Pancreas (tissue), 10 donors: ENCODE measurements around the gene TMEM80. TPM values are rescaled to one million over a fixed set of nuclear protein-coding genes. Genes with fewer than 3 reads are reported as not detected.
A peak's percentile ranks its signal among the peaks of the same experiment; 100 is the strongest.

Source experiments
- ATAC-seq, 4 donors: fragments of 200-7000 bp; cut with Tn5 transposase; one replicate each; pipeline versions ENCODE4 v1.8.0 to v1.9.1; 2020; ENCODE audit warnings: mild to moderate bottlenecking in 4 of 4, moderate library complexity in 4 of 4
- DNase-seq, 6 donors: peaks; one replicate each; pipeline ENCODE4 v3.0.0-alpha.2; 2020
- FAIRE-seq: peaks from 2 replicates; lab custom pipeline; 2012; peaks lifted over from hg19 to GRCh38; lab: Jason Lieb, UNC
- H3K27ac ChIP-seq, 4 donors: fragments of 200-600 bp; sonication (generic); 1 replicate in 3 of 4; 2 replicates in 1 of 4; pipeline versions ENCODE4 v1.5.0 to v1.8.0; 2020
- H3K27me3 ChIP-seq, 4 donors: fragments of 200-600 bp; one replicate each; pipeline ENCODE4 v1.8.0; 2021
- H3K36me3 ChIP-seq, 3 donors: fragments of 200-600 bp; sonication (generic) in 1 of 3; one replicate each; pipeline versions ENCODE4 v1.5.0 to v1.8.0; 2020 to 2021
- H3K4me1 ChIP-seq, 3 donors: fragments of 200-600 bp; one replicate each; pipeline ENCODE4 v1.8.0; 2021
- H3K4me3 ChIP-seq, 4 donors: fragments of 200-600 bp; sonication (generic) in 2 of 4; one replicate each; pipeline versions ENCODE4 v1.5.0 to v1.8.0; 2020 to 2021
- H3K9me3 ChIP-seq, 4 donors: fragments of 200-600 bp; one replicate each; pipeline ENCODE4 v1.8.0; 2021
- CTCF ChIP-seq, 4 donors: fragments of 200-600 bp; sonication (generic) in 3 of 4; IDR thresholded peaks; one replicate each; pipeline versions ENCODE4 v1.5.0 to v1.8.0; 2021; ENCODE audit warnings: antibody characterized with exemption in 4 of 4
- WGBS, 2 donors: extraction: QIAGEN DNeasy Blood & Tissue Kit; methylation state at CpG; one replicate each; pipeline ENCODE4 v1.1.7; 2013; 5-methylcytosine and 5-hydroxymethylcytosine counted together
- intact Hi-C, 3 donors: fragments of 100-400 bp; cut with DNase I; formaldehyde crosslinking; loops; one replicate each; pipeline versions ENCODE4 v1.11.1 to v1.14.2; 2022
- polyA plus RNA-seq, 2 donors: library from polyadenylated mRNA; stranded (reverse); fragments of 200-250 nt; gene quantifications; one replicate each; pipeline ENCODE4 v1.2.3, GENCODE V29; 2013
- total RNA-seq, 6 donors: library from RNA; stranded (reverse); fragmentation: NEBNext Ultra II Directional in 4 of 6; extraction: Animal tissue kit (Norgen Biotek cat#: 25700) in 4 of 6; gene quantifications; one replicate each; pipeline versions ENCODE4 v1.2.1 to v1.2.4, GENCODE V29; 2021 to 2023
- donor health status: healthy with polysubstance abuse.
- donor health status: DM: no; HTN: no; CAD: no; lungs with moderate emphysema.
- donor health status: DM: no; HTN: no; CAD: no.
- donor health status: control.
- donor health status: control.
- donor health status: Bipolar disorder and iron deficiency.
- donor health status: DM: yes; HTN: yes; CAD: no.
- donor health status: DM: no; HTN: no; CAD: no.
- donor health status: DM: no; HTN: no; CAD: no.
- donor health status: DM: yes; HTN: yes; CAD: no.

The TMEM80 gene
- total and polyA plus RNA-seq, 8 donors = 8.5 to 24.7 (median 15.5) TPM

GRCh38 chr11:724049-724777, 28.6 kb downstream of the TMEM80 start:
- FAIRE-seq = no peak
- no peak for ATAC-seq
- intact Hi-C loops = loop anchor here in 2 of 3 donors (5.0 to 10.0 kb wide), 3 partner anchors 62 to 169 kb away; no protein-coding TSS in a partner anchor
- Histone ChIP-seq H3K36me3 (peaks cover 0 to 22% (median 0%) of the 10 kb centered on the region in 3 donors), H3K27ac (no peak overlapping the region), H3K27me3 (no peaks in the 10 kb centered on the region), H3K9me3 (no peaks in the 10 kb centered on the region), H3K4me1 (peaks cover 8 to 15% (median 11%) of the 10 kb centered on the region in 3 donors), H3K4me3 (no peak overlapping the region)
- WGBS, 2 donors = 83 to 85% methylated on average over 19 of the region's 19 CpGs
- DNase-seq = peak in 5 of 6 donors; percentile 15 to 80 (median 35)
- no peak for TF ChIP-seq CTCF (IDR thresholded peaks at IDR 0.05)

- DNase-seq = peak in 5 of 6 donors; percentile 13 to 82 (median 27)
- intact Hi-C loops = loop anchor here in 2 of 3 donors (5.0 to 10.0 kb wide), 3 partner anchors 63 to 170 kb away; no protein-coding TSS in a partner anchor
- no peaks in the 10 kb centered on the region for H3K9me3 ChIP-seq
- H3K27ac ChIP-seq = no peak overlapping the region
- whole genome bisulfite sequencing, 2 donors = 85 to 87% methylated on average over 17 to 18 of the region's 18 CpGs
- ATAC-seq = no peak
- peaks cover 0 to 15% (median 0%) of the 10 kb centered on the region in 3 donors for H3K36me3 ChIP-seq
- no peak for FAIRE-seq
- no peak for TF ChIP-seq CTCF (IDR thresholded peaks at IDR 0.05)
- no peaks in the 10 kb centered on the region for H3K27me3 ChIP-seq
- H3K4me1 ChIP-seq = peaks cover 8 to 15% (median 11%) of the 10 kb centered on the region in 3 donors
- no peak overlapping the region for H3K4me3 ChIP-seq
Measured at GRCh38 chr11:724778-725386, 29.3 kb downstream of the TMEM80 start.

- WGBS, 2 donors = 14 to 28% methylated on average over 20 to 51 of the region's 53 CpGs
- H3K36me3 ChIP-seq = peaks cover 0 to 7% (median 0%) of the 10 kb centered on the region in 3 donors
- H3K27ac ChIP-seq = peak overlapping the region; percentile 68 to 86 (median 69)
- intact Hi-C loops = loop anchor here in 1 of 3 donors (10.0 kb wide), 1 partner anchor 171 kb away; no protein-coding TSS in a partner anchor
- FAIRE-seq (no peak), DNase-seq (peak; percentile 25 to 82 (median 50)), ATAC-seq (peak; percentile 9 to 29 (median 18))
- no peaks in the 10 kb centered on the region for H3K27me3 ChIP-seq
- TF ChIP-seq CTCF (IDR thresholded peaks at IDR 0.05) = no peak
- no peaks in the 10 kb centered on the region for H3K9me3 ChIP-seq
- H3K4me1 ChIP-seq = peaks cover 8 to 15% (median 11%) of the 10 kb centered on the region in 3 donors
- peak overlapping the region in 2 of 4 donors; percentile 30 to 47 for H3K4me3 ChIP-seq
Measured at GRCh38 chr11:725624-726202, 30.1 kb downstream of the TMEM80 start.

GRCh38 chr11:726278-727220, 30.9 kb downstream of the TMEM80 start:
- H3K36me3 ChIP-seq = no peaks in the 10 kb centered on the region
- no peaks in the 10 kb centered on the region for H3K27me3 ChIP-seq
- peak; percentile 81 to 95 (median 91) for DNase-seq
- peak; percentile 58 to 70 (median 64) for ATAC-seq
- 17 to 19% methylated on average over 60 to 61 of the region's 61 CpGs for WGBS, 2 donors
- H3K9me3 ChIP-seq = no peaks in the 10 kb centered on the region
- peaks cover 8 to 15% (median 11%) of the 10 kb centered on the region in 3 donors for H3K4me1 ChIP-seq
- intact Hi-C loops = loop anchor here in 1 of 3 donors (10.0 kb wide), 1 partner anchor 172 kb away; no protein-coding TSS in a partner anchor
- peak overlapping the region in 2 of 4 donors; percentile 30 to 47 for H3K4me3 ChIP-seq
- no peak for TF ChIP-seq CTCF (IDR thresholded peaks at IDR 0.05)
- no peak for FAIRE-seq
- peak overlapping the region; percentile 68 to 86 (median 69) for H3K27ac ChIP-seq
